NCI-H128 (cell line): ENCODE results near the gene CNTLN.
"Not testable (repeated sequence)": the region's sequence is repeated elsewhere in the genome, so short reads cannot be mapped to it uniquely, and the experiment has no call there.

Experiments used
- DNase-seq: peaks from one replicate; lab custom pipeline; 2025; ENCODE audit not compliant: unreplicated experiment; lab: John Stamatoyannopoulos, UW

The CNTLN gene

DNA sequence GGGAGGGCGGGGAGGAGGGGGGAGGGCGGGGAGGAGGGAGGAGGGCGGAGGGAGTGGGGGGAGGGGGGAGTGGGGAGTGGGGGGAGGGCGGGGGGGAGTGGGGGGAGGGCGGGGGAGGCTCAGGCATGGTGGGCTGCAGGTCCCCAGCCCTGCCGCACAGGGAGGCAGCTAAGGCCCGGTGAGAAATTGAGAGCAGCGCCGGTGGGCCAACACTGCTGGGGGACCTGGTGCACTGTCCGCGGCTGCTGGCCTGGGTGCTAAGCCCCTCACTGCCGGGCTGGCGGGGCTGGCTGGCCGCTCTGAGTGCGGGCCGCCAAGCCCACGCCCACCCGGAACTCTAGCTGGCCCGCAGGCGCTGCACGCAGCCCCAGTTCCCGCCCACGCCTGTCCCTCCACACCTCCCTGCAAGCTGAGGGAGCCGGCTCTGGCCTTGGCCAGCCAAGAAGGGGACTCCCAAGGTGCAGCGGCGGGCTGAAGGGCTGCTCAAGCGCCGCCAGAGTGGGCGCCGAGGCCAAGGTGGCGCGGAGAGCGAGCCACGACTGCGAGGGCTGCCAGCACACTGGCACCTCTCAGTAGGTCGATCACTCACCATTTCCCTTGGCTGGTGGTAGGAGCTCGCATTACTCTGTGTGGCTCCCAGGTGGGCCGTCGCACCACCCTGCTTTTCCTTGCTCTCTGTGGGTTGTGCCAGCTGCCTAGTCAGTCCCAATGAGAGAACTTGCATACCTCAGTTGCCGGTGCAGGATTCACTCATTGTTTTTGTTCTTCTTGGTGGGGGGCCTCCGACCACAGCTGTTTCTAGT, 160.2 kb downstream of the CNTLN start:
- DNase-seq: no peak

- no peak for DNase-seq
These were observed 180.5 kb downstream of the CNTLN start for GRCh38 chr9:17315341-17315740.

- DNase-seq: no peak
These were observed 184.0 kb downstream of the CNTLN start for GRCh38 chr9:17318821-17319320.

- DNase-seq: no peak
These were observed 185.0 kb downstream of the CNTLN start for GRCh38 chr9:17319864-17320263.

DNA sequence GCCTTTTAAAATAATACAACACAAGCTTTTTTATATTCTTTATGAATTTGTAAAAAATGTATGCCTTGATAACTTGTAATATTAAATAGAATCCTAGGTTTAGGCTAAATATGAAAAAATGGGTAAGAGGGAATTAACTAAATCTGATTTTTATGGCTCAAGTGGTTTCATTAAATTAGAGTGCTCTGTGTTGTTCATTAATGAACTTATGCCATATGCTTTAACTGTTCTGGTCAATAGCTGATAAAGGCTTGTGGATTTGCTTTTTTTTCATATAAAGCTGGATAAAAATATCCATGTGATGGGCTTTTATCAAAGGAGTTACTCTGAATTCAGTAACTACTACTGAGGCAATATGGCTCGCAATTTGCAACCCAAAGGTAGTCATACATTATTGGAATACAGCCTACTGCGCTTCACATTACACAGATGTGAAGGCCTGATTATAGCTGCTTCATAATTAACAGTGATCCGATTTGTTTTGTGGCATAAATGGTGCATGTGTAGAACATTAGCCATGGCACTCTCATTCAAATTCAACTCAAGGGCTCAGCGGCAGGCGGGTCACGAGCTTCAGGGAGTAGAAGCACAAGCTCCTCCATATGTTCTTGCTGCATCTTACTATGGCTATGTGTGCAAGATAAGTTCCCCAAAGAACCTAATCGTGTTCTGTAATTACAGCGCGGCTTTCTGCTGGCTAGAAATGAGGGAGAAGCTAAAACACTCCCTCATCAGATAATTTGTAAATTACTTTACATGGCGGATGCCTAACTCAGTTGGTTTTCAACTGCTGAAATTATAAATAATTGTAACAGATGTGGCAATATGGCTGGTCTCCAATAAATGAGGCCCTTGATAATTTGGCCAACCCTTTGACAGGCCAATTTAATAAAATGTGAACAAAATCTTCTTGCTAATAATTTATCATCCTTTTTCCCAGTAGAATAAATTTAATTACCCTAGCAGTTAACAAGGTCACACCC, 188.3 kb downstream of the CNTLN start:
- DNase-seq: no peak

DNA sequence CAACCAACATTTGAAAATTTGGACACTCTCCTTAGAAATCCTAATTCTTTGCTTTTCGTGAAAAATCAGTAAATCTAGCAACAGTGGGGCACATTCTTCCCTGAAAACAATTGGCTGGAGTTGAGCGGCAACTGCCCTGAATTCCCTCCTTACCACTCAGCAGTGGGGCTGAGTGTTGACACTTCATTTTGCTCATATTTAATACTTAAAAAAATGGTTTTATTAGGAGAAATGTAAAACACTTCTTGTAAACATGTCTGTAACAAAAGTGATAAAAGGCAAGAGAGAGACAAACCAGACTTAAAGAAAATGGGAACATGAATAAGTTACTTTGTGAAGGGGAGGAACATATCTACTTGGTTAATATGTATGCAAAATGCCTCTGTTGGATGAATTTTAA, 193.5 kb downstream of the CNTLN start:
- DNase-seq: no peak

- no peak for DNase-seq
These were observed 195.3 kb downstream of the CNTLN start for GRCh38 chr9:17330097-17330496.

DNA sequence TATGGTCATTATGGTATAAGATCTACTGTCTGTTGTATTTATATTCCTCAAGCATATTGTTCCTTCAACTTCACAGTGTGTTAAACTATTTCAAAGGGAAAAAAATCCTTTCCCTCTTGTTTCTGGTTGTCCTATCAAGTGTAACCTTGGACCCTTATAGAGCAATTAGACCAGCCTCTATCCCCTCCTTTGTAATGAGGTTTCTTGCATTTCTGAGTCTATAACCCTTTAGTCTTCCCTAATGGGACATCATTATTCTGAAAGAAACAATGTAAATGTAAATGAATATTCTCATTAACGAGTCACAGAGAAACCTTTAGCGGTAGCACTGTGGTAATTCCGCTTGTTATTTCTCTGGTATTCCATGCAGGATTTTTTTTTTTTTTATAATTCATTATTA, 197.3 kb downstream of the CNTLN start:
- DNase-seq: no peak

- DNase-seq: no peak
These were observed 204.3 kb downstream of the CNTLN start for GRCh38 chr9:17339156-17339555.

DNA sequence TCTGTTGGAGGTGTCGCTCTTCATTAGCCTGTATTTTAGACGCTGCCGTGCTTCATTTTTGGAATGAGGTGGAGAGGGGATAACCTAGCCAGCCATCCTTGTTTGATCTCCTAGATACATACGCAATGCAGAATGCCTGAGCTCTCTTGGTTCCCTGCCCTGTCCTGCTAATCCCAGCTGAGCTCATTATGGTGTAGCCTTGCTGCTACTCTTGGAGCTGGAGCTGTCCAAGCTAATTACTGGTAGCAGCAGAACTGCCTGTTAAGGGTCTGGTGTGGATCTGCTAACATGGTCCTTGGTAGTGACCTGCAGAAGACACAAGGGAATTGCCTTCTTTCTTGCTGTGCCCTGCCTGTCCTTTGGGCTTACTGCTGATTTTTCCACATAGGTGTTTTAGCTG, 207.9 kb downstream of the CNTLN start:
- DNase-seq: no peak

GRCh38 chr9:17349831-17350230, 215.0 kb downstream of the CNTLN start:
- DNase-seq: no peak

DNA sequence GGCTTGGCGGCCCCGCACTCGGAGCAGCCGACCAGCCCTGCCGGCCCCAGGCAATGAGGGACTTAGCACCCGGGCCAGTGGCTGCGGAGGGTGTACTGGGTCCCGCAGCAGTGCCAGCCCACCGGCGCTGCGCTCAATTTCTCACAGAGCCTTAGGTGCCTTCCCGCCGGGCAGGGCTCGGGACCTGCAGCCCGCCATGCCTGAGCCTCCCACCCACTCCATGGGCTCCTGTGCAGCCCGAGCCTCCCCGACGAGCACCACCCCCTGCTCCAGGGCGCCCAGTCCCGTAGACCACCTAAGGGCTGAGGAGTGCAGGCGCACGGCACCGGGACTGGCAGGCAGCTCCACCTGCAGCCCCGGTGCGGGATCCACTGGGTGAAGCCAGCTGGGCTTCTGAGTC, 219.2 kb downstream of the CNTLN start:
- not testable (repeated sequence) for DNase-seq

- DNase-seq: no peak
These were observed 226.5 kb downstream of the CNTLN start for GRCh38 chr9:17361378-17361777.

- DNase-seq: no peak
These were observed 232.2 kb downstream of the CNTLN start for GRCh38 chr9:17367035-17367434.

- DNase-seq: no peak
These were observed 245.5 kb downstream of the CNTLN start for GRCh38 chr9:17380126-17380861.

DNA sequence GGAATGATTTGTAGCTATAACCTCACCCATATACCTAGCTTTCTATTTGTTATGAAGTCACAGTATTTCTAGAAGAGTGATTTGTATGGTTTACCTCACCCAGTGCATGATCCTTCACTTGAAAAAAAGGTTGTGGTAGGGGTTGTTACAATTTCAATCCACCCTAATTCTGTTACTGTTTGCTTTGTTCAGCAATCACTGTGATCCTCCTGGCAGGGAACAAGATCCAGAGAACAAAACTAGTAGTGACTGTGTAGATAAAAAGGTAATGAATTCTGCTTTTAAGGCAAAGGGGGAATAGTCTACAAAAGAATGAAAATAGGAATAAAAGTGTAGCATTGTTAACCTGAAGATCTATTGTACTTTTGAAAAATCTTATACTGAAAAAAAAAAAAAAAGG, 252.7 kb downstream of the CNTLN start:
- DNase-seq: no peak

GRCh38 chr9:17389026-17389425, 254.2 kb downstream of the CNTLN start:
- DNase-seq: no peak

GRCh38 chr9:17394881-17395510, 260.2 kb downstream of the CNTLN start:
- DNase-seq: no peak

DNA sequence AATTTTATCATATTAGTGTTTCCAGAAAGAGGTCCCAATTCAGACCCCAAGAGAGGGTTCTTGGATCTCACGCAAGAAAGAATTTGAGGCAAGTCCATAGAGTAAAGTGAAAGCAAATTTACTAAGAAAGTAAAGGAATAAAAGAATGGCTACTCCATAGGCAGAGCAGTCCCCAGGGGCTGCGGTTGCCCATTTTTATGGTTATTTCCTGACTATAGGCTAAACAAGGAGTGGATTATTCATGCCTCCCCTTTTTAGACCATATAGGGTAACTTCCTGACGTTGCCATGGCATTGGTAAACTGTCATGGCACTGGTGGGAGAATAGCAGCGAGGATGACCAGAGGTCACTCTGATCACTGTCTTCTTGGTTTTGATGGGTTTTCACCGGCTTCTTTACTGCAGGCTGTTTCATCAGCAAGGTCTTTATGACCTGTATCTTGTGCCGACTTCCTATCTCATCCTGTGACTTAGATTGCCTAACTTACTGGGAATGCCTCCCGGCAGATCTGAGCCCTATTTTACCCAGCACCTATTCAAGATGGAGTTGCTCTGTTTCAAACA, 262.4 kb downstream of the CNTLN start:
- not testable (repeated sequence) for DNase-seq

- no peak for DNase-seq
These were observed 263.5 kb downstream of the CNTLN start for GRCh38 chr9:17398350-17398749.
